GM18867 (cell line): ENCODE data around the gene SERTAD3.
"Not testable (repeated sequence)": the region's sequence is repeated elsewhere in the genome, so short reads cannot be mapped to it uniquely, and the experiment has no call there.

Experiments
- ATAC-seq: cut with Tn5 transposase; IDR thresholded peaks from one replicate; pipeline ENCODE4 v1.9.1; 2021; ENCODE audit warnings: mild to moderate bottlenecking, moderate library complexity; ENCODE audit not compliant: unreplicated experiment

Gene SERTAD3

DNA sequence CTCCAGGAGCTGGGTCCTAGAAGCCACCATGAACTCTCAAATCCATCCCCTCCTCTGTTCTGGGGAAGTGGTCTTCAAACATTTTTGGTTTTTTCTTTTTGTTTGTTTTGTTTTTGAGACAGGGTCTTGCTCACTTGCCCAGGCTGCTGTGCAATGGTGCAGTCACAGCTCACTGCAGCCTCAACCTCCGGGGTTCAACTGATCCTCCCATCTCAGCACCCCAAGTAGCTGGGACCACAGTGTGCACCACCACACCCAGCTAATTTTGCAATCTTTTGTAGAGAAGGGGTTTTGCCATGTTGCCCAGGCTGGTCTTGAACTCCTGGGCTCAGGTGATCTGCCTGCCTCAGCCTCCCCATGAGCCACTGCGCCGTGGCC, 14.5 kb upstream of the SERTAD3 start:
- ATAC-seq = no peak

DNA sequence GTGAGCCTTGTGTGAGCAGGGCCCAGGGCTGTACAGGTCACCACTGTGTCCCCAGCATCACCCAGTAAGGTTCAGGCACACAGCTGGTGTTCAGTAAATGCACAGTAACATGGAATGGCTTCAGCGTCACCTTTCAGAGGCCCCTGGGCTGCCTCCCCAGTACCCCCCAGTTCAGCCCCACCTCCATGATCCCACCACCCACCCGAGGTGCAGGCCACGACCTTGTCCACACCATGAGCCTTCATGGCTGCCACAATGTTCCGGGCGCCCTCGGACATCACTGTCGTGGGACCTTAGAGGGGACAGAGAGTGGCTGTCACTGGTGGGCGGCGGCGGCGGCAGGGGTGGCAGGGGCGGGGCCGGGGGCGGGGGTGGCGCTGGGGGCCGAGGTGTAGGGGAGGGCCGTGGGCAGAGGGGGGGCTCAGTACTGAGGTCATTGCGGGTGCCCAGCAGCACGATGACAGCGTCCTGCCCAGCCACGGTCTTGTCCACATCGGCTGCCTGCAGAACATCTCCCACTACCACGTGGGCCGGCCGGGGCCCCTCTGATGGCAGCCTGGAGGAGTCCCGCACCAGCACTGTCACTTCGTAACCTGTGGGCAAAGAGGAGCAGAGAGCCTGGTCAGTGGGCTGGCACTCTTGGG, 13.9 kb upstream of the SERTAD3 start:
- no peak for ATAC-seq

GRCh38 chr19:40457048-40457447, 12.9 kb upstream of the SERTAD3 start:
- ATAC-seq = no peak

DNA sequence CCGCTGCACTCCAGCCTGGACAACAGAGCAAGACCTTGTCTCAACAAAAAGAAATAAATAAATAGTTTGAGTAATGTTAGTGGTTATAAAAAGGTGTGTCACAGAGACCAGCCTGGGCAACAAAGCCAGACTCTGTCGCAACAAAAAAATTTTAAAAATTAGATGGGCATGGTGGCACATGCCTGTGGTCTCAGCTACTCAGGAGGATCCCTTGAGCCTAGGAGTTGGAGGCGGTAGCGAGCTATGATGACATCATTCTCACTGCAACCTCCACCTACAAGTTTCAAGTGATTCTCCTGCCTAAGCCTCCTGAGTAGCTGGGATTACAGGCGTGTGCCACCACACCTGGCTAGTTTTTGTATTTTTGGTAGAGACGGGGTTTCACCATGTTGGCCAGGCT, 9.8 kb upstream of the SERTAD3 start:
- ATAC-seq = not testable (repeated sequence)

DNA sequence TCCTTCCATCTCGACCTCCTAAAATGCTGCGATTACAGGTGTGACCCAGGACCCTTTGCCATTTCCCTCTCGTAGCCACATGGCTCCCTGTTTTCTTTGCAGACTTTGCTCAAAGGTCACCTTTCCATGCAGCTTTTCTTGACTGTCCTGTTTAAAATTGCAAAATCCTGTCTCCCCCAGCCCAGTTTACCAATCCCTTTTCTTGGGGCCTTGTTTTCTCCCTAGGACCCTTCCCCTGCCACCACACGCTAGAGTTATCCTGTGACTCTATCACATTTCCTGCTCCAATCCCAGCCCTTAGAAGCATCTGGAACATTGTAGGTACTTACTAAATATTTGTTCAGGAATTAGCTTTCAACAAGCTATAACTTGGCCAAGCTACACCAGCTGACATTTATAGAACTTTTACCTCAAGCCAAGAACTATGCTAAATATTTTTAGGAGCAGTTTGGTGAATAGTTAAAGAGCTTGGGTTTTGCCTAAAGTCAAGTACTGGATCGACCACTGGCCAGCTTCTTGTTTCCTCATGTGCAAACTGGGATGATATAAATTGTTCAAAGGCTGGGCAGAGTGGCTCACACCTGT, 9.1 kb upstream of the SERTAD3 start:
- ATAC-seq = no peak

- ATAC-seq = no peak
These were observed 7.9 kb upstream of the SERTAD3 start for GRCh38 chr19:40452016-40452415.

DNA sequence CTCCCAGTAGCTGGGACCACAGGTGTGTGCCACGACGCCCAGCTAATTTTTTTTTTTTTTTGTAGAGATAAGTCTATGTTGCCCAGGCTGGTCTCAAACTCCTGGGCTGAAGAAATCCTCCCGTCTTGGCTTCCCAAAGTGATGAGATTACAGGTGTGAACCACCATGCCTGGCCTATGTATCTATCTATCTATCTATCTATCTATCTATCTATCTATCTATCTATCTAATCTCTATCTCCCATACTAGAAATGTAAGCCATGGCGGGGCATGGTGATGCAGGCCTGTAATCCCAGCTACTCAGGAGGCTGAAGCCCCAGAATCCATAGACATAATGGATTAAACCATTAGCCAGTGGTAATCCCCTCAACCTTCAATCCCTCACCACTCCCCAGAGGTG, 6.5 kb upstream of the SERTAD3 start:
- no peak for ATAC-seq

GRCh38 chr19:40449506-40449905, 5.4 kb upstream of the SERTAD3 start:
- no peak for ATAC-seq

DNA sequence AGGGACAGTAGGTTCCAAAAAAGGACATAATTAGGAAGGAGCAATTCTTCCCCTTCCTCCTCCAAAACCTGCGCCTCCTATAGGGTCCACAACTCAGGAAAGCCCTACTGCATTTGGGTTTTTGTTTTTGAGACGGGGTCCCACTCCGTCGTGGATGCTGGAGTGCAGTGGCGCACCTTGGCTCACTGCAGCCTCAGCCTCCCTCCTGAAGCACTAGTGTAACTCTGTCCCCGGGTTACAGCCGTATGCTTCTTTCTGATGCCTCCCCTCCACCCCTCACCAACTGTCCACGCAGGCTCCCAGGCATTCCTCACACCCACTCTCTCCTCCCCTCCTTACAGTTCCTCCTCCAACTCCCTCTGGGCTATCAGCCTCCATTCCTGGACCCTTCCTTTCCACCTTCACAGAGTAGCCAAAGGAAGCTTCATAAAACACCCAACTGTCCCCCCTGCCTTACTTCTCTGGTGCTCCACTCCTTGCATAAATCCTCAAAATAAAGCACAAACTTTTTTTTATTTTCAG, 2.2 kb upstream of the SERTAD3 start:
- no peak for ATAC-seq

DNA sequence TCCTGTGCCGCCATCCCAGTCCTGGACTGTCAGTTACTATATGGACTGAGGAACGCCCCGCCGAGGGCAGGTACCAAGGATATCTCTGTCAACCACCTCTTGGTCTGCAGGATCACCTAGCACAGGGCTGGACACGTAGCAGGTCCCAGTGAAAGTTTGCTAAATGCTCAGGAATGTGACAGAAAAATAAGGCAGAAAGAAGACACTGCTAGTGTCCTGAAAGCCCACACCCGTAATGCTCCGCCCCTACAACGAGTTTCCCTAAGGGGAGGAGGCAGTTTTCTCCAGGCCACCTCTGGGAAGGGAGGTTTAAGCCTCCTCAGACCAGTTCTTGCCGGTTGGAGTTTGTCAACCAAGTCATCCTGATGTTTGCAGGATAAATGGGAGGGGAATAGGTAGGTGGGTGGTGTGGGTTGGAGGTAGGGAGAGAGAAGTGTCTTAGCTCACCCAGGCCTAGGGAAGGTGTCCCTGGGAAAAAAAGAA, 1.7 kb upstream of the SERTAD3 start:
- no peak for ATAC-seq

GRCh38 chr19:40444825-40445312, 734 bp upstream of the SERTAD3 start:
- ATAC-seq = no peak

DNA sequence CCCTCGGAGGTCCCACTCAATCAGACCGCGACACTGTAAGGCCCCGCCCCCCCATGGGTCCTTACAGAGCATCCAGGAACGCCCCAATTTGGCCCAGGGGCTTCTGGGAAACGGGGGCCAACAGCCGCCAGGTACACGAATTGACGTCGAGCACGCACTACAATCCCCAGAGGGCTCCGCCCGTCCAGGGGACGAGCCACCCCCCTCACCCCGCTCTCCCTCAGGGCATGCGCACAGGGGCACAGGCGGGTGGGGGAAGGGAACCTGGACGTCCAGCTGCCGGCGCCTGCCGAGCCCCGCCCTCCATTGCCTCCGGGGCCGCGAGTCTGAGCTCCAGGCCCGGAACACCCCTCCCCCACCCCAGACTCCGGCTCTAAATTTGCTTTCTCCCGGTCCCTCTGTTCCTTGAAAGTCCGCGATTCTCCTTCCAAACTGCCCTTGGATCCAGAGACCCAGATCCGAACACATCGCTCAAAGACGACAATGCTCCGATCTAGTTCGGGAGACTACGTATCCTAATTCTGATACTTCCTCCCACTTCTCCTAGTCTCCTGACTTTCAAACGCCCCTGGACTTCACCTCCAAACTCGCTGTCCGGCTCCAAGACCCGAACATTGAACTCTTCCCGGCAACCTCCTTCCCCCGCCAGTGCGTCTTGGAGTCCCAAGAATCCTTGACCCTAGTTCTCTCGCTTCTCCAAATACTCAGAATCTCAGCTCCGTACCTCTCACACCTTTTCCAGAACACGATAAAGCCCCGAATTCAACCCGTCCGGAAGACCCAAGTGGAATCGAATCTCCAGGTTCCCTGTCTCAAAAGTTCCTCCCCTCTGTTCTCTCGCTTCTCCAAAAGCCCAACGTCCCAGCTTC, 770 bp downstream of the SERTAD3 start:
- peak; percentile 67 for ATAC-seq

GRCh38 chr19:40442328-40443130, 1.6 kb downstream of the SERTAD3 start:
- no peak for ATAC-seq

GRCh38 chr19:40441719-40442253, 2.3 kb downstream of the SERTAD3 start:
- ATAC-seq = no peak

DNA sequence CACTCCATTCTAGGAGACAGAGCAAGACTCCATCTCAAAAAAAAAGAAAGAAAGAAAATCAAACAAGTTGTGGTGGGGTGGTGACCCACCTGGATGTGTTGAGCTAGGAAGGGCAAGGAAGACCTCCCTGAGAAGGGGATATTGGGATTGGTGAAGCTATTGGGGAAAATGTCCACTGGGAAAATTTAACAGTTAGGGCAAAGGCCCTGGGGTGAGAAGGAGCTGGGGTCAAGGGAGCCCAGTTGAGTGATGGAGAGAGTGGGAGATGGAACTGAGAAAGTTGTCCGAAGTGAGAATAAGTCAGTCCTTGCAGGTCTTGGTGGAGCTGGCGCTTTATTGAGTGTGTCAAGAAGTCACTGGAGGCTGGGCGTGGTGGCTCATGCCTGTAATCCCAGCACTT, 5.9 kb downstream of the SERTAD3 start:
- no peak for ATAC-seq

DNA sequence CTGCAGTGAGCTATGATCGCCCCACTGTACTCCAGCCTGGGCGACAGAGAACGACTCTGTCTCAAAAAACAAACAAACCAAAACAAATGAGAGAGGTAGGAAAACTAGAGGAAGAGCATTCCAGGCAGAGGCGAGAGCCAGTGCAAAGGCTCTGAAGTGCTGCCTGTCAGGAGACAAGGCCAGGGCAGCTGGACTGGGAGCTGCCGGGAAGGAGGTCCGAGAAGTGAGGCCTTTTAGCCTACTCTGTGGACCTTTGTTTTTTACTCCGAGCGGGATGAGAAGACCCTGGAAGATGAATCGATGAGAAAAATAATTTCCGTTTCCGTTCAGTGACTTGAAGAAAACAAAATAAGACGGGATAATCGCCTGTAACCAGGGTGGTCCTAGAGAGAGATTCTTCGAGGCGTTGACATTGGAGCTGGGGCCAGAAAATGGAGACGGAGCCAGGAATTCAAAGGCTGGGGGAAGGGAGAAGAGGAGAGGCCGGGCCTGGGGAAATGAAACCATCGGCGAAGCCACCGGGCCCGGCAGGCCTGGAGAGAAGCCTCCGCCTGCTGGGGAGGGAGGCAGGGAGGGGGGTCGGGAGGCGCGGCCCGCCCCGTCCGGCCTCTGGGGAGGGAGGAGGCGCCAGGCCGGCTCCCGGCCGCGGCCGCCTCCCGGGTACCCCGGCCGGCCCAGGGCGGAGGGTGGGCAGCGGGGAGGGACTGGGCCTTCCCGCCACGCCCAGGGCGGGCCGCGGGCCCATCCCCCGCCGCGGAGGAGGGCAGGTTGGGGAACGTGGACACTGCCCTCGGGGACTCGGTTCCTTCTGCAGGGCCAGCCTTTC, 10.5 kb downstream of the SERTAD3 start:
- peak; percentile 58 for ATAC-seq

- ATAC-seq = not testable (repeated sequence)
These were observed 11.4 kb downstream of the SERTAD3 start for GRCh38 chr19:40432760-40433159.

DNA sequence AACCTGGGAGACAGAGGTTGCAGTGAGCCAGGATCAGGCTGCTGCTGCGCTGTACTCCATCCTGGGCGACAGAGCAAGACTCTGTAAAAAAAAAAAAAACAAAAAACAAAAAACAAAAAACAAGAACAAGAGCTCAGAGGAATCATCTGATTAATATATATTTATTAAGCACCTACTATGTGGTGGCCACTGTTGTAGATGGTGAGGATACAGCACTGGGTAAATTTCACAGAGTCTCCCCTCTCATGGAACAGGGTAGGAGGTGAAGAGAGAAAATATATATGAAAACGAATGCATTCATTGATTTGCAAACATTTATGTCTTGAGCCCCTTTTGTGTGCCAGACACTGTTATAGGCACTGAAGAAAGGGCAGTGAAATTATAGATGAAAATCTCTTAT, 12.4 kb downstream of the SERTAD3 start:
- no peak for ATAC-seq

DNA sequence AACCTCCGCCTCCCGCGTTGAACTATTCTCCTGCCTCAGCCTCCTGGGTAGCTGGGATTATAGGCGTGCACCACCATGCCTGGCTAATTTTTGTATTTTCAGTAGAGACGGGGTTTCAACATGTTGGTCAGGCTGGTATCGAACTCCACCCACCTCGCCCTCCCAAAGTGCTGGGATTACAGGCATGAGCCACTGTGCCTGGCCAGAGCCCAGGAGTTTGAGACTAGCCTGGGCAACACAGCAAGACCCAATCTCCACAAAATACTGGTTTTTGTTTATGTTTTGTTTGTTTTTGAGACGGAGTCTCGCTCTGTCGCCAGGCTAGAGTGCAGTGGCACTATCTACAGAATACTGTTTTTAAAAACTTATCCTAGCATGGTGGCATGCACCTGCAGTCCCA, 13.9 kb downstream of the SERTAD3 start:
- ATAC-seq = not testable (repeated sequence)

GRCh38 chr19:40428197-40428596, 15.9 kb downstream of the SERTAD3 start:
- not testable (repeated sequence) for ATAC-seq
